ENCODE measurements around the gene MARCHF10.
"Not testable (repeated sequence)": the region's sequence is repeated elsewhere in the genome, so short reads cannot be mapped to it uniquely, and the experiment has no call there.

Gene MARCHF10, protein sequence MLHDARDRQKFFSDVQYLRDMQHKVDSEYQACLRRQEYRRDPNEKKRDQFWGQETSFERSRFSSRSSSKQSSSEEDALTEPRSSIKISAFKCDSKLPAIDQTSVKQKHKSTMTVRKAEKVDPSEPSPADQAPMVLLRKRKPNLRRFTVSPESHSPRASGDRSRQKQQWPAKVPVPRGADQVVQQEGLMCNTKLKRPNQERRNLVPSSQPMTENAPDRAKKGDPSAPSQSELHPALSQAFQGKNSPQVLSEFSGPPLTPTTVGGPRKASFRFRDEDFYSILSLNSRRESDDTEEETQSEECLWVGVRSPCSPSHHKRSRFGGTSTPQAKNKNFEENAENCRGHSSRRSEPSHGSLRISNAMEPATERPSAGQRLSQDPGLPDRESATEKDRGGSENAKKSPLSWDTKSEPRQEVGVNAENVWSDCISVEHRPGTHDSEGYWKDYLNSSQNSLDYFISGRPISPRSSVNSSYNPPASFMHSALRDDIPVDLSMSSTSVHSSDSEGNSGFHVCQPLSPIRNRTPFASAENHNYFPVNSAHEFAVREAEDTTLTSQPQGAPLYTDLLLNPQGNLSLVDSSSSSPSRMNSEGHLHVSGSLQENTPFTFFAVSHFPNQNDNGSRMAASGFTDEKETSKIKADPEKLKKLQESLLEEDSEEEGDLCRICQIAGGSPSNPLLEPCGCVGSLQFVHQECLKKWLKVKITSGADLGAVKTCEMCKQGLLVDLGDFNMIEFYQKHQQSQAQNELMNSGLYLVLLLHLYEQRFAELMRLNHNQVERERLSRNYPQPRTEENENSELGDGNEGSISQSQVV

DNA sequence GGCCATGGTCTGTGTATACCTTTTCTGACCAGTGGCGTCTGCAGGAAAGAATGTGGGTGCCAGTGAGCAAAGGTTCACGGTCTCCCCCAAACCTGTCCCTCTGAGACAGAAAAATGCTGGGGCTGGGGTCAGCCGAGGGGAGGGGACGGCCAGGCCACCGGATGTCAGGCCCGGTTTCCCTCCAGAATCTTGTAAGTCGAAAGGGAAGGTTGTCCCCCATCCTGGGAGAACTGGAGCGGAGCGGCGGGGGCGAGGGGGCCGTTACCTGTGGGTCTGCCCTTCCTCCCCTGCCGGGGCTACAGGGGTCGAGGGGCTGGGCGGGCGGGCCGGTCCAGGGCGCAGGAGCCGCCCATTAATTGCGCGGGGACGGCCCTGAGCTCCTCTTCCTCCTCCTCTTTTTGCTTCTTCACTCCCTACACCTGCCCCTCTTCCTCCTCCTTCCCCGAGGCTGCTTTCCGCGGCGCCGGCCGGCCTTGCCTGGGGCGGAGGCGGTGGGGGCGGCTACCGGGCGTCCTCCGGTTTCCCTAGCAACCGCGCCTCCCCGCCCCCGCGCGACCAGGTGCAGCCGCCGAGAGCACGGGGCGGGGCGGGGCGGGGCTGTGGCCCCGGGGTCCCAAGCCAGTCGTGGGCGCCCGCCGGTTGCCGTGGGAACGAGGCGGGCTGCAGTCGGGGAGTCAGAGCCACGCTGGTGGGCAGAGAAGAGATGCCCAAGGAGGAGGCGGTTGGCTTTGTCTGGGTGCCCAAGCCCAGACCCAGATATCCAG, at the start of gene MARCHF10:
TSS of gene MARCHF10 (minus strand) at position 503 of the 764 bp plus-strand sequence. CDS start 6,579 bp downstream, outside the sequence.
- DNase-seq, result peak; percentile 10

DNA sequence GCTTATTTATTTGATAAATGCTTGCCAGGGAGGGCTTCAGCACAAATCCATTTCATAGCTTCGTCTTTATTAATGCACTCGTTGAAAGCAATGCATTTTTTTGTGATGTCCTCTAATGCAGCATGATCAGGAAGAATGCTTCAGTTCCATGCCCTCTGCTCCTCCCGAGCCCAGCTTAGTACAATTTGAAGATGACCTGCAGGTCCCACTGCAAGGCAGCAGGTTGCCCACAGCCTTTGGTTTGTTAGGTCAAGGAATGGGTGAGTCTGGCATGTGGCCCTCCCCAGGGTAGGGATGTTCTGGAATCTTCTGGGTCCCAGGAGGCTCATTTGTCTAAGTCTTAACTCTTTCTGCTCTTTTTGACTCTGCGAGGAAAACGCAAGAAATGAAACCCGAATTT, 49.4 kb upstream of the MARCHF10 start:
- no peak for DNase-seq

DNA sequence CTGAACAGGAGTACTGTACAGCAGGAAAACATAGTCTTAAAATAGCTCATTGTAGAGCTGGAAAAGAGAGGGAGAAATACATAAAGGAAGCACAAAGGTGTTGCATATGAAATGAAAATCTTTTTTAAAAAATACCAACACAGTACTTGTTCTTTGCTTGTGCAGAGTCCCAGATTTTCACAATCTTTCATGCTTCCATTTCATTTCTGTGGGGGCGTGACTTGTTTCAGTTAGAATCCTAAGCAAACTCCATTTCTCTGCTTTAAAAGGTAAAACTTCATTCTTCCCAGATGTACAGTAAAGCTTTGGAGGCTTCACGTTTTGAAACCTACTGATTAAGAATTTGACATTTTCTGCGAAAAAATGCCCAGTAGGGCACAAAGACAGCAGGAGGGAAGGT, 48.5 kb upstream of the MARCHF10 start:
- DNase-seq, result no peak

DNA sequence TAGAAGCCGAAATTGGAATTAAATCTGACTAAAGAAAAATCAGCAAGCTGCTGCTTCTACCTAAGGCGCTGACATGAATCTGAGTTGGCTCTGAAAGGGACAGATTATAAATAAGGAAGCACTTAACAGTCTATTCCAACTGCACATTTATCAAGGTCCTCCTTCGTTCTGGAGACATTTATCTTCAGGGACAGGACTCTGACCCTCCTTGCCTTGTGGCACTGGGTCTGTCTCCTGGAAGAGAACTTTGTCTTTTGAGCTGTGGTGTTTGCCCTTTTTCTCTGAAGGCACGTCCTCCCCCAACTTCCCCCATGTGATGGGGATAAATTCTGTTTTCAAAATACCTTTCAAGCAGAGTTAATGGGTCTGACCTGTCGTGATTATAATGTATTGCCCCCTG, 47.0 kb upstream of the MARCHF10 start:
- no peak for DNase-seq

DNA sequence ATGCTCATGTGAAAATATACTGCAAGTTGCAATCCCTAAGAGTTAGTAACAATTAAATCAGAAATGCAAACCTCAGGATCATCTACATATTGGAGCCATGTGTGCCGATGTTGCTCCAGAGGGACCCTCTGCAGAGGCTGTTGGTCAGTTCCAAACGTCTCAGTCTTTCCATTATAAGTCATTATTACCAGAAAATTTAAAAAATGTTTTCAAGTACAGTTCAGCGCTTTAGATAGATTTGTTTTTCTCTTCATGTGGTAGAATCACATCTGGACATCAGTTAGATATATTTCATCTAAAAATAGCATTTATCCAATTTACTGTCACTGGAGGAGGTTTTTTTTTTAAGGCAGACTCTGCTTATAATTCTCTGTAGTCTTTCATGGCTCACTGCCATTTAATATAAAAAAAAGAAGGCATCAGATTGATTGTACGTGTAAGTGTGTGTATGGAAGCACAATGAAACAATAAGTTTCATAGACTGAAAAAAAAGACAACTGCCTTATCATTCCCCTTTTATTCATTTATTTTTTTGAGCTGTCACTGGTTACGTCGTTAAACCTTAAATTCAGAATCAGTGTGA, 46.1 kb upstream of the MARCHF10 start:
- DNase-seq, result no peak

DNA sequence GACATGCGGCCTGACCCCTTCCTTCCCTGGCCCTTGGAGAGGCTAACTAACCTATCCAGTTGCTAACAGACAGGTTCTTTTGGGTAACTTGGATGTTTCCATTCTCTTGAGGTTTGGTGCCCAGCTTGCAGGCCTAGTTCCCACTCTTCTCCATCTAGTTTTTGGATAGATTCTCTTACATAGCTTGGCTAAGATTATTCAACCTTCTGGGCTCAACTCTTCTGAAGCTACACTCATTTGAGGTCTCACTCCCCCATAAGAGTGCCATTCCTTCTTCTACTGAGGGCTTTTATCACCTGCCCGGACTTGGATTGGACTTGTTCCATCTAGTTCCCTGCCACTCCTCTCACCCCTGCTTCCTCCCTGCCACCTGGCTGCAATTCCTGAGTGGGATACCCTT, 44.1 kb upstream of the MARCHF10 start:
- no peak for DNase-seq

DNA sequence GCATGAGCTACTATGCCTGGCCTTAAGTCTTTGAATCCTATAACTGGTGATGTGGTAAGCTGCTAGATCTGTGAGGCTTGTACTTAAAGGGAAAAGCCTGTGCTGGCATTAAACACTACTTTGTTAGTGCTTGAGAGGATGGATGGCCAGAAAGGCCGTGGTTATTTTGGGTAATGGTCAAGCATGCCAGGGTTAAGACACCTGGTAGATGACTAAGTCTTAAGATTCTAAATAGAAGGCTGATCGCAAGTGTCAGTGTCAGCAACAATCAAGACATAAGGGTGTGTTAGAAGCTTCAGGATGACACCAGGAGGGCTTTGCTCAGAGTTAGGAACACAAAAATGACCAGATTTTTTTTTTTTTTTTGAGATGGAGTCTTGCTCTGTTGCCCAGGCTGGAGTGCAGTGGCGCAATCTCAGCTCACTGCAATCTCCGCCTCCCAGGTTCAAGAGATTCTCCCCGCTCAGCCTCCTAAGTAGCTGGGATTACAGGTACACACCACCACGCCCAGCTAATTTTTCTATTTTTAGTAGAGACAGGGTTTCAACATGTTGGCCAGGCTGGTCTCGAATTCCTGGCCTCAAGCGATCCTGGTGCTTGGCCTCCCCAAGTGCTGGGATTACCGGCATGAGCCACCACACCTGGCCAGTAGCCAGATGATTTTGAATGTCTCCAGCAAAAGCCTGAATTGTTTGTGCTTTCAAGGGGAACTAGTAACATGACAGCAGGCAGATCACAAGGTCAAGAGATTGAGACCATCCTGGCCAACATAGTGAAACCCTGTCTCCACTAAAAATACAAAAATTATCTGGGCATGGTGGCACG, 41.7 kb upstream of the MARCHF10 start:
- not testable (repeated sequence) for DNase-seq

DNA sequence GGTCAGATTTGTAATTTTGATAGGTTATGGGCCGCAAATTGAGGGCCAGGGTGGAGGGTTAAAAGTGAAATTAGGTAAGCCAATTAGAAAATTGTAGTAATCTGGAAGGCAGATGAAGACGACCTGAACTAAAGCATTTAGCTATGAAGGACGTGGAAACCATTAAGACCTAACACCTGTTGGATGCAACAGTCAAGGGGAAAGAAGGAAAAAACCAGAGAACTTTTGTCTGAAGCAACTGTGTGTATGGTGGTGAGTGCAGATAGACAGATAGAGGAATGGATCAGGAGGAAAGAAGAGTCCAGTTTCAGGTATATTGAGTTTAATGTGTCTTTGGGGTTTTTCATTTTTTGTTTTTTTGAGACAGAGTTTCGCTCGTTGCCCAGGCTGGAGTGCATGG, 40.2 kb upstream of the MARCHF10 start:
- no peak for DNase-seq

DNA sequence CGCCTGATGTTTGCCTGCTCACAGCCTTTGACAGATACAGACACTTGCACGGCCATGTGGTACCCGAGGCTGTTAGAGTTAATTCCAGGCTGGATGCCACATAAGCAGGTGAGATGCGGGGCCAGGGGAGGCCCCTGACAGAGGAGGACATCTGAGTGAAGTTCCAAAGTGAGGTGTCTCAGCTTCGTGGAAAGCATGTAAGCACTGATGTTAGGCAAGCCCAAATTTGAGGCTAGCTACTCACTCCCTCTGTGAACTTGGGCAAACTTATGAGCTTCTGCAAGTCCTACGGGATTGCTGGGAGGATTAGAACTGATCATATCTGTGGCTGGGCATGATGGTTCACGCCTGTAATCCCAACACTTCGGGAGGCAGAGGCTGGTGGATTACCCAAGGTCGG, 39.3 kb upstream of the MARCHF10 start:
- no peak for DNase-seq

DNA sequence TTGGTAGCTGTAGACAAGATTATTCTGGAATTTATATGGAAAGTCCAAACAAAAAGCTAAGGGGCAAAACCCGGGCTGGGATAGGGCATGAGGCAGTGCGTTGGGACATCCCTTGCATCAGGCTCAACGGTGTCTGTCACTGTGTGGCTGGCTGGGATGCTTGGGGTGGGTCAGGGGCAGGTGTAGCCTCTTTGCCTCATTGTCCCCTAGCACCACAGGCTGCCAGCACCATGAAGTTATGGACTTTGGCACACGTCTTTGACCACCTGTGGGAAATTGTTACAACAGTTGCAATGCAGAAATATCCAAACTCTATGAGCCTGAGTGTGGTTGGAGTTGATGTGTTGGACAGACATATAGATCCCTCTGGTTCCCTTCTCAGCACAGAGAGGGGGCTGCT, 32.8 kb upstream of the MARCHF10 start:
- DNase-seq, result no peak

DNA sequence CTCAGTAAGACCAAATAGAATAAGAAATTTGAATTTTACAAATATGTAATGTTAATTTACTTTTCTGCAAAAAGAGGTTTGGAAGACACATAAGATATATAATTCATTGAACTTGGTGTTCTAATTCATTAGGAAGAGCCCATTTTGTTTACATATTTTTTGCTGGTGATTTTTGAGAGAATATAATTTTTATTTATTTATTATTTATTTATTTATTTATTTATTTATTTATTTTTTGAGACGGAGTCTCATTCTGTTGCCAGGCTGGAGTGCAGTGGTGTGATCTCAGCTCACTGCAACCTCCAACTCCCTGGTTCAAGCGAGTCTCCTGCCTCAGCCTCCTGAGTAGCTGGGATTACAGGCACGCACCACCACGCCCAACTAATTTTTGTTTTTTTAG, 25.7 kb upstream of the MARCHF10 start:
- not testable (repeated sequence) for DNase-seq

DNA sequence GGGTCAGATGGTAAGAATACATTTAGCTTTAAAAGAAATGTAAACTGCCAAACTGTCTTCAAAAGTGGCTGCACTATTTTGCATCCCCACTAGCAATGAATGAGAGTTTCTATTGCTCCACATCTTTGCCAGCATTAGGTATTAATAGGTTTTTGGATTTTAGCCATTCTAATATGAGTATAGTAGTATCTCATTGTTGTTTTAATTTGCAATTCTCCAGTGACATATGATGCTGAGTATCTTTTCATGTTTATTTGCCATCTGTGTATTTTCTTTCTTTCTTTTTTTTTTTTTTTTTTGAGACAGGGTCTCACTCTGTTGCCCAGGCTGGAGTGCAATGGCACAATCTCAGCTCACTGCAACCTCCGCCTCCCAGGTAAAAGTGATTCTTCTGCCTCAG, 24.3 kb upstream of the MARCHF10 start:
- DNase-seq, result no peak

DNA sequence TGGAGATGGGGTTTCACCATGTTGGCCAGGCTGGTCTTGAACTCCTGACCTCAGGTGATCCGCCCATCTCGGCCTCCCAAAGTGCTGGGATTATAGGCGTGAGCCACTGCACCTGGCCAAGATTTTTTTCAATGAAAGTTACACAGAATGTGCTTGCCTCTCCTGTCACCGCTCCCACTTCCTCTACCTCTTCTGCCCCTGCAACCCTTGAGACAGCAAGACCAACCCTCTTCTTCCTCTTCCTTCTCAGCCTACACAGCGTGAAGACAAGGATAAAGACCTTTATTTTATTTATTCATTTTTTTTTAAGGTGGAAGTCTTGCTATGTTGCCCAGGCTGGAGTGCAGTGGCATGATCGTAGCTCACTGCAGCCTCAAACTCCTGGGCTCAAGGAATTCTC, 23.0 kb upstream of the MARCHF10 start:
- DNase-seq, result not testable (repeated sequence)

DNA sequence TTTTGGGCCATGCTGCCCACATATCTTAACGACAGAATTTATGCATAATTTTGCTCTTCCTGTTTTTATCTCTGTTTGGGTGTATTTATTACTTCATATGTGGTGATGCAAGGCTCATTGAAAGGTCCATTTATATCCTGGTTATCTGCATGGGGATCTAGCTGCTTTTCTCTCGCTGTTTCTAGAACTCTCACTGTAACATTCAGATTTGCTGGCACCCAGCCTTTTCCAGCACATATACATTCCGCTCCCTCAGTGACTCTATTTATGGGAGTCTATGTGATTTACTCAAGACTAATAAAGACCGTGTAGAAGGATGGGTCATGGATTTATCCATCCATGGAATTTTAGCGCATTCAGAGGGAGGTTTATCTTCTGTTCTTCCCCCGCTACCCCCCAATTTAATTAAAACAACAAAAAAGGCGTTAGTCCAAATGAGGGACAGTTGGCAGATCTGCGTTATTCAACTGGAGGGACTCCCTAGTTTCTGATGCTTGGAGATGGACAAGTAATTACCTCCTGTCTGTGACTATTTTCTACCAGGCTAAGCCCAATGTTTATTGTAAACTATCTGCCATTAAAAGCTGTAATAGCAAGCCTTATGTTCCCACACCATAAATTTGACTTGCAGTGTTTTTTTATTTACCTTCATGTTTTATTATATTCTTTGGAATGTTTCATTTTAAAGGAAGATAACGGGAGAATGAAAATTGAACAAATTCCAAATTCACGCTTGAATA, 19.8 kb upstream of the MARCHF10 start:
- DNase-seq, result no peak

DNA sequence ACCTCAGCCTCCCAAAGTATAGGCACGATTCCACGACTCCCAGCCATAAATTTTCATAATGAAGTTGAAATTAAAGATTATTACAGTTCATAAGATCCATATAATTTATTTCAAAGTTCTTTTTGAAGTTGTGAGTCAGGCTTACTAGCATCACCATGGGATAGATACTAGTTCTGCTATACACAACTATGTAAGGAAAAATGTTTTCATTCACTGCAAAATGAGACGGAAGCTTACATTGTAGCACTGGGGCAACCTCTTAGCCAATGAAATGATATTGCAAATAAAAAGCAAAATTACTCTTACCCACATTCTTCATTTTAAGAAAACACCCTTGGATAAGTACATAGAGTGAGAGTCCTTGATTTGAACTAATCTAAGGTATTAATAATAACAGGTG, 18.8 kb upstream of the MARCHF10 start:
- no peak for DNase-seq

DNA sequence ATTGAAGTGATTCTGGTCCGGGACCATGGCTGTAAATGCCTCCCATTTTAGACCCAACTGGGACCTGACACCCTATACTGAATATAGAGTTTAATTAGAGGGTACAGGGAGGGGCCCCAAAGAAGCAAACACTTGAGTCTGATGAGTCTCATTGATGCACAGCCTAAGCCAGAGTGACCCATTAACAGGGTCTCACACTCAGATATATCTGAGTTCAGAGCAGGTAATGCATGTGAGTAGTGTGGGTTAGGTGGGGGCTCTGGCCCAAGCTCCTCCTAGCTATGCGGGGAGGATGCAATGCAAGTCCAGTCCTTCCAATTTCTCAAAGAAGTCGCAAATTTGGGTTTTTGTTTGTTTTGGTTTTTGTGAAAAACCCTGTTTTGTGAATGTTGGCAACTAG, 17.1 kb upstream of the MARCHF10 start:
- no peak for DNase-seq

DNA sequence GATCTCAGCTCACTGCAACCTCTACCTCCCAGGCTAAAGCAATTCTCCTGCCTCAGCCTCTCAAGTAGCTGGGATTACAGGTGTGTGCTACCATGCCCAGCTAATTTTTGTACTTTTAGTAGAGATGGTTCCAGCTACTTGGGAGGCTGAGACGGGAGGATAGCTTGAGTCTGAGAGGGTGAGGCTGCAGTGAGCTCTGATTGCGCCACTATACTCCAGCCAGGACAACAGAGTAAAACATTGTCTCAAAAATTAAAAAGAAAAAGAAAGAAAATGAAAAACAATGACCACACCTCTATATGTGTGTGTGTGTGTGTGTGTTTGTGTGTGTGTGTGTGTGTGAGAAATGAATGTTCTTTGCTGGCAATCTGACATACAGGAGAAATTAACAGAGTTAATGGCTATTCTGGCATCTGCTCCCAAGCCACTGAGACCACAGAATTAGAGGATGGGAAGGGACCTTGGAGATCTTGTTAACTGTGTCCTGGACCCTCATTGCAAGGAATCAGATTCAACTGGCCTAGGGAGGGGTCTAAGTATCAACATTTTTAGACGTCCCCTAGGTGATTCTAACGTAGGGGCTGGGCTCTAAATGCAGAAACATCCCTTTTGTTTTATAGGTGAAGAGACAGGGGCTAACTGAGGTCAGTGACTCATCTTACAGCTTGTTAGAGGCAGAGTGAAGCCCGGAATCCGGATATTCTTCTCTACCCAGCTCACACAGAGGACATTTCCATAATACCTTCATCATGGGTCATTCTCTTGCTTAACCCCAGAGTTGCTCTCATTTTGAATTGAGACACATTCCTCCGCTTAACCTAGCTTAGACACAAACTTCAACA, 16.4 kb upstream of the MARCHF10 start:
- DNase-seq, result no peak

DNA sequence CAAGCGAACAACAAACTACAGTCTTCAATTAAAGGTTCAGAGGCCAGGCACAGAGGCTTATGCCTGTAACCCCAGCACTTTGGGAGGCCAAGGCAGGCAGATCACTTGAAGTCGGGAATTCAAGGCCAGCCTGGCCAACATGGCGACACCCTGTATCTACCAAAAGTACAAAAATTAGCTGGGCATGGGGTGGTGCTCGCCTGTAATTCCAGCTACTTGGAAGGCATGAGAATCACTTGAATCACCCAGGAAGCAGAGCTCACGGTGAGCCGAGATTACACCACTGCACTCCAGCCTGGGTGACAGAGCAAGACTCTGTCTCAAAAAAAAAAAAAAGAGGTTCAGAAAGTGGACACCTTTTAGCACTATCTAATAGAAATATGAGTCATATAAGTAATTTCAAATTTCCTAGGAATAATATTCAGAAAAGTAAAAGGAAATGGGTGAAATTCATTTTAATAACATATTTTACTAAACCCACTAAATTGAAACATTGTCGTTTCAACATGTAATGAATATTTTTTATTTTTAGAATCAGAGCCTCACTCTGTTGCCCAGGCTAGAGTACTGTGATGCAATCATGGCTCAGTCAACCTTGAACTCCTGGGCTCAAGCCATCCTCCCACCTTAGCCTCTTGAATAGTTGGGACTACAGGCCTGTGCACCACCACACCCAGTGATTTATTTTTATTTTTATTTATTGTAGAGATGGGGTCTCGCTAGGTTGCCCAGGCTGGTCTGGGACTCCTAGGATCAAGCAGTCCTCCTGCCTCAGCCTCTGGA, 15.2 kb upstream of the MARCHF10 start:
- no peak for DNase-seq

DNA sequence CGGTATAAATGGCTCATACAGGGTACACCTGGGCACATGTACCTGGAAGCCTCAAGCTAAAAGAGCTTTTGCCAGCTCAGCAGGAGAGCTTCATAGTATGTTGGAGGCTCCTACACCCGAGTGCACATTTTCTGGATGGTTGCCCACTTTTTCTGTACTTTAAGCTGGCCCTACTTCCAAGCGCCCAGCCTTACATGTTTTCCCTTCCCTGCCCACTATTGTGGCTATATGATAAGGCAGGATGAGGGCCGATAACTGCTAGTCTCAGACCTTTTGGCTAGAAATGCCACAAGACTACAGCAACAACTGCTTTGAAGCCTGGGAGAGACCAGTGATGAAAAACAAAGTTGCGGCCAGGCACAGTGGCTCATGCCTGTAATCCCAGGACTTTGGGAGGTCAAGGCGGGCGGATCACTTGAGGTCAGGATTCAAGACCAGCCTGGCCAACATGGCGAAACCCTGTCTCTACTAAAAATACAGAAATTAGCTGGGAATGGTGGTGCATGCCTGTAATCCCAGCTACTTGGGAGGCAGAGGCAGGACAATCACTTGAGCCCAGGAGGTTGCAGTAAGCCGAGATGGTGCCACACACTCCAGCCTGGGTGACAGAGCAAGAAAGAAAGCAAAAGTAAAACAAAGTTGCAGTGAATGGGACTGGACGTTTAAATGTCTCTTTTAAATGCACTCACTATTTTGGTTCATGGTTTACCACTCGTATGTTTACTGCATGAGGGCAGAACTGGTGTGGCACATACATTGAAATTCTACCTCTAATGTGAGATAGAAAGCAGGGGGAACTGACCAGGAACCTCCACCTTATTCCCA, 14.2 kb upstream of the MARCHF10 start:
- no peak for DNase-seq

All from activated CD4-positive, alpha-beta T cell treated with anti-CD3 and anti-CD28 coated beads for 1 hour (primary cell).